IMR-90 (cell line): Measurements from ENCODE around the gene EIF2B2. TPM values are rescaled to one million over a fixed set of nuclear protein-coding genes. Genes with fewer than 3 reads are reported as not detected.

Experiments used
- ATAC-seq: fragments of 200-7000 bp; cut with Tn5 transposase; 2 replicates; pipeline ENCODE4 v1.9.1; 2020; ENCODE audit warnings: low read depth, mild to moderate bottlenecking, moderate library complexity
- BruUV-seq: library from RNA; stranded (reverse); fragments of 400-500 nt; replicated peaks from 2 replicates; lab custom pipeline; 2021; lab: Mats Ljungman, UMichigan
- CTCF ChIA-PET: fragments of 300-600 bp; formaldehyde crosslinking; extraction: SDS; loops from one replicate; lab custom pipeline; 2021; ENCODE audit warnings: antibody characterized with exemption; lab: Yijun Ruan, JAX
- POLR2A ChIA-PET: fragments of 300-600 bp; sonication (Branson Sonifier 250); formaldehyde crosslinking; loops from one replicate; lab custom pipeline; 2022; ENCODE audit warnings: antibody characterized with exemption; ENCODE audit not compliant: unreplicated experiment; lab: Charles Lee
- DNase-seq: peaks from one replicate; pipeline ENCODE4 v3.0.0; 2013
- H2AFZ ChIP-seq: replicated peaks from 2 replicates; pipeline ENCODE3; 2013; ENCODE audit warnings: low read length, mild to moderate bottlenecking; ENCODE audit not compliant: poor library complexity
- H2AK5ac ChIP-seq: 2 replicates; pipeline ENCODE4 v1.6.1; 2013; ENCODE audit warnings: low read depth, low read length, inconsistent platforms
- H2AK9ac ChIP-seq: replicated peaks from 2 replicates; pipeline ENCODE3; 2013; ENCODE audit warnings: mild to moderate bottlenecking, low read depth, low read length, moderate library complexity; ENCODE audit not compliant: poor library complexity
- H2BK120ac ChIP-seq: 2 replicates; pipeline ENCODE4 v1.6.1; 2013; ENCODE audit warnings: low read depth, low read length, inconsistent platforms
- H2BK15ac ChIP-seq: 3 replicates; pipeline ENCODE4 v1.6.1; 2013; ENCODE audit warnings: low read depth, low read length, inconsistent platforms
- H2BK20ac ChIP-seq: 2 replicates; pipeline ENCODE4 v1.6.1; 2013; ENCODE audit warnings: low read depth, mild to moderate bottlenecking, inconsistent platforms, low read length, moderate library complexity
- H2BK5ac ChIP-seq: 2 replicates; pipeline ENCODE4 v1.6.1; 2013; ENCODE audit warnings: mild to moderate bottlenecking, low read depth, low read length, inconsistent platforms; ENCODE audit not compliant: poor library complexity, severe bottlenecking
- H3K14ac ChIP-seq: replicated peaks from 2 replicates; pipeline ENCODE4 v1.6.1; 2013; ENCODE audit warnings: low read depth, low read length, inconsistent platforms
- H3K18ac ChIP-seq: 2 replicates; pipeline ENCODE4 v1.6.1; 2013; ENCODE audit warnings: low read depth, low read length, control low read depth
- H3K23ac ChIP-seq: 2 replicates; pipeline ENCODE4 v1.6.1; 2013; ENCODE audit warnings: low read depth, low read length, inconsistent platforms
- H3K27ac ChIP-seq: 2 replicates; pipeline ENCODE4 v1.5.1; 2013; ENCODE audit warnings: mild to moderate bottlenecking, control low read depth, low read length; ENCODE audit not compliant: insufficient read depth
- H3K27me3 ChIP-seq: 2 replicates; pipeline ENCODE4 v1.6.1; 2013; ENCODE audit warnings: low read length; ENCODE audit not compliant: control insufficient read depth, insufficient read depth
- H3K36me3 ChIP-seq: 2 replicates; pipeline ENCODE4 v1.6.1; 2013; ENCODE audit warnings: low read length, mixed read lengths; ENCODE audit not compliant: control insufficient read depth, insufficient read depth
- H3K4ac ChIP-seq: 2 replicates; pipeline ENCODE4 v1.6.1; 2013; ENCODE audit warnings: low read depth, low read length, inconsistent platforms
- H3K4me1 ChIP-seq: 2 replicates; pipeline ENCODE4 v1.6.1; 2013; ENCODE audit warnings: low read length, mixed read lengths; ENCODE audit not compliant: control insufficient read depth, insufficient read depth
- H3K4me2 ChIP-seq: 2 replicates; pipeline ENCODE4 v1.6.1; 2013; ENCODE audit warnings: low read depth, mild to moderate bottlenecking, control low read depth, low read length, moderate library complexity
- H3K4me3 ChIP-seq: 2 replicates; pipeline ENCODE4 v1.5.1; 2013; ENCODE audit warnings: low read depth, mild to moderate bottlenecking, control low read depth, low read length, moderate library complexity; ENCODE audit not compliant: insufficient read depth
- H3K56ac ChIP-seq: 2 replicates; pipeline ENCODE4 v1.6.1; 2013; ENCODE audit warnings: low read length, inconsistent platforms; ENCODE audit not compliant: insufficient read depth; ENCODE audit errors: extremely low read depth
- H3K79me1 ChIP-seq, 2 experiments: 2 replicates each; pipeline ENCODE4 v1.6.1; 2013; ENCODE audit warnings: low read length in 2 of 2, inconsistent platforms in 1 of 2, low read depth in 1 of 2
- H3K9ac ChIP-seq: 2 replicates; pipeline ENCODE4 v1.6.1; 2013; ENCODE audit warnings: low read depth, low read length, control low read depth
- H3K9me1 ChIP-seq: 2 replicates; pipeline ENCODE4 v1.6.1; 2013; ENCODE audit warnings: low read length, inconsistent platforms; ENCODE audit not compliant: insufficient read depth
- H3K9me3 ChIP-seq: 2 replicates; pipeline ENCODE4 v1.6.1; 2013; ENCODE audit warnings: low read length; ENCODE audit not compliant: control insufficient read depth, insufficient read depth
- H4K20me1 ChIP-seq: 2 replicates; pipeline ENCODE4 v1.6.1; 2013; ENCODE audit warnings: low read length, inconsistent platforms; ENCODE audit not compliant: insufficient read depth
- H4K5ac ChIP-seq: 2 replicates; pipeline ENCODE4 v1.6.1; 2013; ENCODE audit warnings: mild to moderate bottlenecking, low read depth, low read length, control low read depth
- H4K8ac ChIP-seq, 2 experiments: 2 replicates each; pipeline ENCODE4 v1.6.1; 2013; ENCODE audit warnings: low read depth in 2 of 2, low read length in 2 of 2, control low read depth in 1 of 2, inconsistent platforms in 1 of 2
- H4K91ac ChIP-seq: 2 replicates; pipeline ENCODE4 v1.6.1; 2013; ENCODE audit warnings: low read depth, low read length, inconsistent platforms; ENCODE audit not compliant: insufficient read depth
- CHD1 ChIP-seq: IDR thresholded peaks from 2 replicates; pipeline ENCODE4 v1.6.1; 2012; ENCODE audit warnings: low read depth, low read length, improper control_type of control experiment
- CTCF ChIP-seq: conservative IDR thresholded peaks from 2 replicates; pipeline ENCODE4 v1.5.1; 2012; ENCODE audit warnings: mild to moderate bottlenecking, low read depth, low read length, improper control_type of control experiment
- ELK1 ChIP-seq: fragments of 150-350 bp; IDR thresholded peaks from 2 replicates; pipeline ENCODE4 v1.6.1; 2016; ENCODE audit warnings: low read depth, mild to moderate bottlenecking, low read length, moderate library complexity, borderline replicate concordance
- FOS ChIP-seq: fragments of 150-350 bp; IDR thresholded peaks from 2 replicates; pipeline ENCODE4 v1.6.1; 2016; ENCODE audit warnings: low read depth, low read length
- MAFK ChIP-seq: IDR thresholded peaks from 2 replicates; pipeline ENCODE4 v1.6.1; 2012; ENCODE audit warnings: low read depth, low read length, improper control_type of control experiment
- RCOR1 ChIP-seq: IDR thresholded peaks from 2 replicates; pipeline ENCODE4 v1.6.1; 2012; ENCODE audit warnings: mild to moderate bottlenecking, low read length, improper control_type of control experiment; ENCODE audit not compliant: insufficient replicate concordance
- SMC3 ChIP-seq: fragments of 150-350 bp; IDR thresholded peaks from 2 replicates; pipeline ENCODE4 v1.6.1; 2016; ENCODE audit warnings: low read depth, mild to moderate bottlenecking, antibody characterized with exemption, low read length, moderate library complexity
- USF2 ChIP-seq: fragments of 150-350 bp; IDR thresholded peaks from 2 replicates; pipeline ENCODE4 v1.6.1; 2017; ENCODE audit warnings: mild to moderate bottlenecking, antibody characterized with exemption, low read length, low read depth
- WGBS, 2 experiments: methylation state at CpG; one replicate each; pipeline versions ENCODE4 v1.1.5 to v1.1.7; 2013; ENCODE audit warnings: missing lambda C conversion rate in 2 of 2; ENCODE audit not compliant: insufficient read length in 1 of 2; ENCODE audit errors: extremely low coverage in 2 of 2; 5-methylcytosine and 5-hydroxymethylcytosine counted together
- dilution Hi-C: fragments of 300-500 bp; cut with HindIII; formaldehyde crosslinking; loops from one replicate; pipeline ENCODE4 v1.14.3; 2018; ENCODE audit warnings: low sequenced_read_pairs; ENCODE audit not compliant: unreplicated experiment
- in situ Hi-C: fragments of 300-500 bp; cut with MboI; formaldehyde crosslinking; loops from 3 replicates; pipeline ENCODE4 v1.14.3; 2019; ENCODE audit warnings: low sequenced_read_pairs, inconsistent platforms, mixed read lengths
- intact Hi-C: fragments of 100-400 bp; cut with micrococcal nuclease; formaldehyde crosslinking; loops from 2 replicates; pipeline ENCODE4 v1.10.0; 2022
- polyA plus RNA-seq, 3 experiments: library from polyadenylated mRNA; depleted of rRNA; stranded (reverse); fragments of >200 nt; gene quantifications; 2 replicates each; pipeline ENCODE4 v1.2.3, GENCODE V29; 2012; ENCODE audit warnings: low replicate concordance in 1 of 3
- total RNA-seq: library from RNA; depleted of rRNA; stranded (reverse); fragments of >200 nt; gene quantifications from 2 replicates; pipeline ENCODE4 v1.2.3, GENCODE V29; 2012

The EIF2B2 gene
- total and polyA plus RNA-seq, 2 of the 4 experiments (the other 2 are of a cell fraction), result 63.6 to 70.1 TPM

- H2AK5ac ChIP-seq, result no peak overlapping the region
- H3K56ac ChIP-seq, result no peak overlapping the region
- no peak overlapping the region for H2BK15ac ChIP-seq
- H4K20me1 ChIP-seq, result no peaks in the 10 kb centered on the region
- H3K9me3 ChIP-seq, result no peaks in the 10 kb centered on the region
- H3K4me3 ChIP-seq, result no peak overlapping the region
- H3K27me3 ChIP-seq, result peaks cover 2% of the 10 kb centered on the region; the same call in 1 of the 2 replicates
- no peak overlapping the region for H3K27ac ChIP-seq
- WGBS, 2 experiments, result 81% methylated on average over 8 of the region's 11 CpGs; no CpG with 5 or more reads in 1 of the 2 experiments
- H3K4me1 ChIP-seq, result peaks cover 14% of the 10 kb centered on the region
- H3K18ac ChIP-seq, result no peak overlapping the region
- no peak overlapping the region for H3K4me2 ChIP-seq
- peaks cover 9% of the 10 kb centered on the region; the same call in 1 of the 2 replicates for H3K9me1 ChIP-seq
- ATAC-seq (no peak), DNase-seq (no peak)
- TF ChIP-seq CHD1, result no peak
- no peak for TF ChIP-seq RCOR1
- no peak for TF ChIP-seq SMC3
- no peak for TF ChIP-seq MAFK
- no peak for TF ChIP-seq CTCF
- no peak for TF ChIP-seq FOS
- no peak for TF ChIP-seq ELK1
- no peak for TF ChIP-seq USF2
- ChIA-PET POLR2A (no interaction called here), CTCF (interaction anchor here (0.7 kb wide), 1 partner anchor 12 kb away, joined by 3 read pairs; no protein-coding TSS in a partner anchor)
- no peak overlapping the region for H4K5ac ChIP-seq
- H2AFZ ChIP-seq, result no peak overlapping the region
- no peak overlapping the region for H3K23ac ChIP-seq
- no peak overlapping the region for H3K14ac ChIP-seq
- no peak overlapping the region for H4K91ac ChIP-seq
- H2BK120ac ChIP-seq, result no peak overlapping the region
- no peak overlapping the region for H2BK5ac ChIP-seq
- intact Hi-C loops (no loop called here), dilution Hi-C loops (no loop called here), in situ Hi-C loops (no loop called here)
- no peak overlapping the region for H3K4ac ChIP-seq
- no peak overlapping the region for H2BK20ac ChIP-seq
- H2AK9ac ChIP-seq, result no peak overlapping the region
- H3K9ac ChIP-seq, result no peak overlapping the region
- no peaks in the 10 kb centered on the region for H3K36me3 ChIP-seq
- H4K8ac ChIP-seq, result no peak overlapping the region
- no TSS peak for BruUV-seq
- no peaks in the 10 kb centered on the region for H3K79me1 ChIP-seq
Measured at GRCh38 chr14:74976264-74977113, 26.2 kb upstream of the EIF2B2 start.
